D721Med (cell line): ENCODE data around the gene NDNF.

Experiments
- DNase-seq: peaks from one replicate; pipeline ENCODE4 v3.0.0; 2011; ENCODE audit warnings: low spot score; ENCODE audit not compliant: insufficient read length
- FAIRE-seq: peaks from 2 replicates; lab custom pipeline; 2011; peaks lifted over from hg19 to GRCh38; lab: Jason Lieb, UNC
- TF ChIP-seq, protein P1 (sequence below): IDR thresholded peaks from 2 replicates; pipeline ENCODE4 v1.5.1; 2012; ENCODE audit warnings: mild to moderate bottlenecking, control low read depth; ENCODE audit not compliant: insufficient read depth; ENCODE audit errors: missing control alignments

NDNF gene

DNA sequence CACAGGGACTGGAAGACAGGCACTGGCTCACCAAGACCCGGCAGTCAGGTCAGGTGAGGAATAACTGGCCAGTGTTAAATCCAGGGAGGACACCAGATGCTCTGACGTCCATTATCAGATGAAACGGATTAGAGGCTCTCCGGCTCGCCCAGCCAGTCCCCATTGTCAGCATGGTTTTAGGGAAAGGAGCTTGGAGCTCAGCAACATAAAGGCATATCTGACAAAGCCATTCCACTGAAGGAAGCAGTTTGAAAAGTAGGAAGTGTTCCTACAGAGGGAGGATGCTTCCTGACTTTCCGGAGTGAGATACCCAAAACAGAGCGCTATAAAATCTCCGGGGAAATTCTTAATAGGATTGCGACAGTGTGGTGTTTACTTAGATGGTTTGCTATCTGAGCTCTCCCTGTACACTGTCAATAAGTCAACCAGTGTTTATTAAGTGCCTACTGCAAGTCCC, 14.8 kb downstream of the NDNF start:
- FAIRE-seq (peak; percentile 29), DNase-seq (no peak)
- TF ChIP-seq, protein P1, sequence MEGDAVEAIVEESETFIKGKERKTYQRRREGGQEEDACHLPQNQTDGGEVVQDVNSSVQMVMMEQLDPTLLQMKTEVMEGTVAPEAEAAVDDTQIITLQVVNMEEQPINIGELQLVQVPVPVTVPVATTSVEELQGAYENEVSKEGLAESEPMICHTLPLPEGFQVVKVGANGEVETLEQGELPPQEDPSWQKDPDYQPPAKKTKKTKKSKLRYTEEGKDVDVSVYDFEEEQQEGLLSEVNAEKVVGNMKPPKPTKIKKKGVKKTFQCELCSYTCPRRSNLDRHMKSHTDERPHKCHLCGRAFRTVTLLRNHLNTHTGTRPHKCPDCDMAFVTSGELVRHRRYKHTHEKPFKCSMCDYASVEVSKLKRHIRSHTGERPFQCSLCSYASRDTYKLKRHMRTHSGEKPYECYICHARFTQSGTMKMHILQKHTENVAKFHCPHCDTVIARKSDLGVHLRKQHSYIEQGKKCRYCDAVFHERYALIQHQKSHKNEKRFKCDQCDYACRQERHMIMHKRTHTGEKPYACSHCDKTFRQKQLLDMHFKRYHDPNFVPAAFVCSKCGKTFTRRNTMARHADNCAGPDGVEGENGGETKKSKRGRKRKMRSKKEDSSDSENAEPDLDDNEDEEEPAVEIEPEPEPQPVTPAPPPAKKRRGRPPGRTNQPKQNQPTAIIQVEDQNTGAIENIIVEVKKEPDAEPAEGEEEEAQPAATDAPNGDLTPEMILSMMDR, result no peak

GRCh38 chr4:121056066-121056465, 16.3 kb downstream of the NDNF start:
- DNase-seq (no peak), FAIRE-seq (peak; percentile 21)
- TF ChIP-seq, protein P1, result no peak

- DNase-seq, result no peak
Measured at GRCh38 chr4:121054373-121054772, 18.0 kb downstream of the NDNF start.

DNA sequence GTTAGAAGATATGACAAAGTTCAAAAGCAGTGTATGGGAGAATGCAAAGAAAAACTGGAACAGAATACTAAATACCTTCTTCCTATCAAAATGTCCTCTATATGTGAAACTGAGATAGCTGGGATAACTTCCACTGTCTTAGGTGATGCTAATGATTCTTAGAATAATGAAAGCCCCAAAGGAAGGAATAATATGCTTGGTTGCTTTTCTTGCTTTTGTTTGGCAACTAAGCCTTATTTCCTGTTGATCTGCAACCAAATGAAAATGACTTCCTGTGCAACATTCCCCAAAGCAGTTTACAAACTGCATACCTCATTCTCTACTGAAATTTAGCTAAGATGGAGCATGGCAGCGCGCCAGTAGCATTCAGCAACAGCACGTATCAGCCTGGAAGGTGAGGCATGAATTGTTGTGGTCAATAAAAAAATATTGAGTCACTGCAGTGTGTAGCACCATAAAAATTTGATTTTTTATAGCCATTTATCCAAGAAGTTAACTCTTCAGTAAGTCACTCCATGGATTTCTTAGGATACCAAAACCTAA, 18.7 kb downstream of the NDNF start:
- TF ChIP-seq, protein P1, result no peak
- FAIRE-seq, result no peak
- no peak for DNase-seq

More at GRCh38 chr4:121054373-121054772, 18.0 kb downstream of the NDNF start:
- no peak for FAIRE-seq
- TF ChIP-seq, protein P1, result no peak

GRCh38 chr4:121050300-121050699, 22.0 kb downstream of the NDNF start:
- no peak for FAIRE-seq

DNA sequence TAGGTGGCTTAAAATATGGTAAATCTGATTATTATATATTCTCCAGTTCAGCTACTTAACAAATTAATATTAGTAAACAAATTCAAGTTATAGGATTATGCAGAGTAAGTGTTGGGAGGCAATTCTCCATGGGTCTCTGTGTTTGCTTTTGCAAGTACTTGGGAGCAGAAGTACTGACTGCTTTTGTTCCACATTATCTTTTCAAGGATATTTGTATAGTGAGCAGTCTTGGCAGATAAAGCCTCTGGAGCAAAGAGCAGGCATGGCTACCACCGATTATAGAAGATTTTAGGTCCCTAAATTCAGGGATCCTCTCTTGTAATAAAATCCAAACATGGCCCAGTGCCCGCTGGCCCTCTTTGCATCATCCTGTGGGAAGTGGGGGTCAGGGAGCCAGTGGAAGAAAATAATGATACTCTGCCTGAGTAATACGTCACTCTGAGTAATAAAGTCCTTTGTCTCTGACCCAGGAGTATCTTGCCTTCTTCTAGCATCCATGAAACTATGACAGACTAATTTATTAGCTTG, 23.2 kb downstream of the NDNF start:
- DNase-seq (no peak), FAIRE-seq (no peak)
- TF ChIP-seq, protein P1, result no peak

More at GRCh38 chr4:121050300-121050699, 22.0 kb downstream of the NDNF start:
- TF ChIP-seq, protein P1, result peak; percentile 20
- DNase-seq, result no peak

DNA sequence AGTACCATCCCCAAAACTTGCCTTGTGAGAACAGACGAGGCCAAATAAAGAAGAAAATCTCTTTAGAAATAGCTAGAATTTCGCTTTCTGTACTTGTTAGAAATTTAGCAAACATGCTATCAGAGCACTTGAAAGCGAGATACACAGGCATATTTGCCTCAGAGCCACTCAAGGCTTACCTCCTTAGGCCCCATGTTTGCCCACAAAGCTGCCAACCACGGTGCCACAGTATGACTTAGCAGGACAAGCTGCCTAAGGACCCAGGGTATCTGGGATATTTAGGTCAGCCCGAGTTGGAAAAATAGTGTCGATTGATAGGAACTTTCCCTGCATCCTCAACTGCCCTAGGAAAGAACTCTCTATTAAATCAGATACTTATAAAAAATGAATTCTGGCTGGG, 24.2 kb downstream of the NDNF start:
- DNase-seq (no peak), FAIRE-seq (no peak)
- TF ChIP-seq, protein P1, result no peak
